A673 (cell line): ENCODE data around the gene OR4D10. TPM values are rescaled to one million over a fixed set of nuclear protein-coding genes. Genes with fewer than 3 reads are reported as not detected.

Experiments used
- BruUV-seq: library from RNA; stranded (reverse); fragments of 400-500 nt; replicated peaks from 2 replicates; lab custom pipeline; 2021; lab: Mats Ljungman, UMichigan
- CTCF ChIA-PET: fragments of 300-600 bp; sonication (Branson Sonifier 250); formaldehyde crosslinking; loops from one replicate; lab custom pipeline; 2022; ENCODE audit warnings: antibody characterized with exemption; lab: Charles Lee
- POLR2A ChIA-PET: fragments of 300-600 bp; sonication (Branson Sonifier 250); formaldehyde crosslinking; loops from one replicate; lab custom pipeline; 2022; ENCODE audit warnings: antibody characterized with exemption; ENCODE audit not compliant: low non-redundant PET; lab: Charles Lee
- DNase-seq: peaks from one replicate; pipeline ENCODE4 v3.0.0-alpha.2; 2015; ENCODE audit warnings: low spot score
- H3K27ac ChIP-seq: fragments of 200-600 bp; sonication (generic); 2 replicates; pipeline ENCODE4 v1.5.1; 2016; ENCODE audit warnings: mixed run types, low read depth, mild to moderate bottlenecking, mixed read lengths, antibody characterized with exemption, low read length; ENCODE audit not compliant: poor library complexity, severe bottlenecking
- H3K27me3 ChIP-seq: fragments of 200-600 bp; sonication (generic); replicated peaks from 2 replicates; pipeline ENCODE4 v1.6.1; 2017; ENCODE audit warnings: mixed run types, low read depth, mild to moderate bottlenecking, mixed read lengths, antibody characterized with exemption, low read length; ENCODE audit not compliant: insufficient read depth, poor library complexity
- H3K36me3 ChIP-seq: fragments of 200-600 bp; sonication (generic); 2 replicates; pipeline ENCODE4 v1.6.1; 2016; ENCODE audit warnings: mixed run types, mild to moderate bottlenecking, mixed read lengths, antibody characterized with exemption, low read length; ENCODE audit not compliant: insufficient read depth, poor library complexity, severe bottlenecking
- H3K4me1 ChIP-seq: fragments of 200-600 bp; sonication (generic); 2 replicates; pipeline ENCODE4 v1.6.1; 2017; ENCODE audit warnings: mixed run types, mild to moderate bottlenecking, mixed read lengths, antibody characterized with exemption, low read length; ENCODE audit not compliant: insufficient read depth, poor library complexity, severe bottlenecking
- H3K4me3 ChIP-seq: fragments of 200-600 bp; sonication (generic); 2 replicates; pipeline ENCODE4 v1.5.1; 2016; ENCODE audit warnings: low read depth, mixed run types, mild to moderate bottlenecking, mixed read lengths, low read length; ENCODE audit not compliant: poor library complexity, severe bottlenecking
- H3K9me3 ChIP-seq: fragments of 200-600 bp; sonication (generic); 2 replicates; pipeline ENCODE4 v1.6.1; 2016; ENCODE audit warnings: mixed run types, low read depth, mild to moderate bottlenecking, mixed read lengths, antibody characterized with exemption, low read length; ENCODE audit not compliant: poor library complexity, severe bottlenecking
- CTCF ChIP-seq: fragments of 300-800, 200-600 bp; sonication (generic); conservative IDR thresholded peaks from 2 replicates; pipeline ENCODE4 v1.5.1; 2017; ENCODE audit warnings: low read depth, mild to moderate bottlenecking, antibody characterized with exemption, low read length, moderate library complexity, mixed read lengths
- EZH2 ChIP-seq: fragments of 200-600 bp; sonication (generic); IDR thresholded peaks from 2 replicates; pipeline ENCODE4 v1.6.1; 2017; ENCODE audit warnings: borderline replicate concordance, low read depth, mild to moderate bottlenecking, mixed read lengths, antibody characterized with exemption, low read length; ENCODE audit not compliant: poor library complexity, severe bottlenecking
- intact Hi-C: fragments of 100-400 bp; cut with micrococcal nuclease; formaldehyde crosslinking; loops from one replicate; pipeline ENCODE4 v1.10.0; 2022; ENCODE audit not compliant: unreplicated experiment
- total RNA-seq: library from RNA; stranded (reverse); gene quantifications from 2 replicates; pipeline ENCODE4 v1.2.3, GENCODE V29; 2021

The OR4D10 gene
- total RNA-seq, 1 experiment from 2014 or later, result not detected

GRCh38 chr11:59426361-59427067 lies 46.6 kb upstream of the OR4D10 start, which contains the start of gene OR5A2:
OR5A2 (minus strand) TSS chr11:59426413; CDS start chr11:59422953, 3,460 bp downstream.
- intact Hi-C loops, result loop anchor here (5.0 kb wide), 2 partner anchors 209 to 269 kb away; no protein-coding TSS in a partner anchor
- ChIA-PET POLR2A (interaction anchor here (0.5 to 0.7 kb wide), 3 partner anchors 184 to 265 kb away, joined by 3 read pairs; partner anchors contain the start of gene PATL1), CTCF (interaction anchor here (1.1 to 1.8 kb wide), 2 partner anchors 255 to 268 kb away, joined by 9 to 11 read pairs; partner anchors contain the start of gene DTX4)
- Histone ChIP-seq H3K4me1 (peaks cover 16% of the 10 kb centered on the region), H3K4me3 (no peak within 1 kb of the TSS), H3K27me3 (no peaks in the 10 kb centered on the region), H3K9me3 (no peaks in the 10 kb centered on the region), H3K36me3 (no peaks in the 10 kb centered on the region), H3K27ac (peak within 1 kb of the TSS; percentile 79)
- BruUV-seq, result no TSS peak
- TF ChIP-seq CTCF (no peak), EZH2 (no peak)
- DNase-seq, result peak; percentile 97

DNA sequence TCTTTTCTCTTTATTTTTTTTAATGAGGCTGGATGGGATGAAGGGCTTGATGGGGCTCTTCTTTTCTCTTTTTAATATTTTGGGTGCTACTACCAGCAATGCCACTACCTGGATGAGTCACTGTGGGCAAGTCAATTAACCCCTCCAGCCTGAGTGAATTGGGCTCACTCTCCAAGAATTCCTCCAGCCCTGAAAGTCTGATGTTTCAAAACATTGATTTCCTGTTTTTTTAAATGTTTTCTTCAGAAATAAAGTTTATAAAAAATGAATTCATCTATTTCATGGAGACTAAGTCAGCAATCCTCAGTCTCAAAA lies 46.1 kb upstream of the OR4D10 start:
- intact Hi-C loops, result loop anchor here (5.0 kb wide), 2 partner anchors 210 to 270 kb away; no protein-coding TSS in a partner anchor
- Histone ChIP-seq H3K27me3 (no peaks in the 10 kb centered on the region), H3K4me3 (no peak overlapping the region), H3K27ac (peak overlapping the region; percentile 79), H3K9me3 (no peaks in the 10 kb centered on the region), H3K4me1 (peaks cover 16% of the 10 kb centered on the region), H3K36me3 (no peaks in the 10 kb centered on the region)
- ChIA-PET POLR2A (interaction anchor here (0.5 kb wide), 1 partner anchor 184 kb away, joined by 3 read pairs; no protein-coding TSS in a partner anchor), CTCF (interaction anchor here (1.1 to 1.8 kb wide), 2 partner anchors 255 to 269 kb away, joined by 9 to 11 read pairs; partner anchors contain the start of gene DTX4)
- no peak for DNase-seq
- TF ChIP-seq CTCF (no peak), EZH2 (no peak)
- BruUV-seq, result no TSS peak

- POLR2A ChIA-PET, result no interaction called here
- H3K36me3 ChIP-seq, result no peaks in the 10 kb centered on the region
- no peaks in the 10 kb centered on the region for H3K9me3 ChIP-seq
- no peak overlapping the region for H3K27ac ChIP-seq
- peak; percentile 79 for DNase-seq
- H3K27me3 ChIP-seq, result no peaks in the 10 kb centered on the region
- no peak overlapping the region for H3K4me3 ChIP-seq
- TF ChIP-seq EZH2 (no peak), CTCF (peak; percentile 92)
- no TSS peak for BruUV-seq
- CTCF ChIA-PET, result no interaction called here
- H3K4me1 ChIP-seq, result peaks cover 16% of the 10 kb centered on the region
- intact Hi-C loops, result loop anchor here (1.0 to 5.0 kb wide), 5 partner anchors 148 to 273 kb away; no protein-coding TSS in a partner anchor
Measured at GRCh38 chr11:59429924-59430516, 43.1 kb upstream of the OR4D10 start.
